Suprapubic skin (tissue), 3 donors: ENCODE measurements around the gene CELA1.

Source experiments
- CTCF ChIP-seq, 2 donors: fragments of 200-600 bp in 1 of 2; fragments of 450-650 bp in 1 of 2; sonication (generic) in 1 of 2; IDR thresholded peaks; one replicate each; pipeline ENCODE4 v1.5.1; 2016 to 2019; ENCODE audit warnings: antibody characterized with exemption in 2 of 2, mild to moderate bottlenecking in 1 of 2, moderate library complexity in 1 of 2
- EP300 ChIP-seq: sonication (generic); formaldehyde crosslinking; IDR thresholded peaks from one replicate; pipeline ENCODE4 v1.6.1; 2017; ENCODE audit warnings: antibody characterized with exemption
- POLR2A ChIP-seq, 2 donors: fragments of 450-650 bp; IDR thresholded peaks; one replicate each; pipeline ENCODE4 v1.6.1; 2017; ENCODE audit warnings: antibody characterized with exemption in 2 of 2, mild to moderate bottlenecking in 2 of 2, moderate library complexity in 2 of 2

GRCh38 chr12:51374361-51374760 is 27.9 kb upstream of the CELA1 start:
- TF ChIP-seq CTCF (IDR thresholded peaks at IDR 0.05): no peak
- TF ChIP-seq POLR2A (IDR thresholded peaks at IDR 0.05): no peak
- TF ChIP-seq EP300: no peak
